Measurements from ENCODE around the gene RABGGTB. TPM values are rescaled to one million over a fixed set of nuclear protein-coding genes. Genes with fewer than 3 reads are reported as not detected.
"Not testable (repeated sequence)": the region's sequence is repeated elsewhere in the genome, so short reads cannot be mapped to it uniquely, and the experiment has no call there.

RABGGTB gene
- 75.0 and 75.9 TPM in 2 replicates for total RNA-seq (2014; rRNA removed; shearing (Covaris generic))
- 22.8 and 26.9 TPM in 2 replicates for polyA plus RNA-seq (2016; fragmentation: Nextera tagmentation; extraction: Ambion mirVana)

GRCh38 chr1:75785983-75786853, at the start of gene RABGGTB:
RABGGTB (plus strand) TSS chr1:75786256; CDS start chr1:75786272, 16 bp downstream.
- Histone ChIP-seq H3K36me3 (ENCODE audit: low read depth) (peaks cover 33% of the 10 kb centered on the region), H4K20me1 (ENCODE audit: insufficient read depth) (peaks cover 19% of the 10 kb centered on the region), H3K27ac (peak within 1 kb of the TSS; percentile 70), H3K27me3 (replicated peaks; ENCODE audit: insufficient read depth) (no peaks in the 10 kb centered on the region), H3K4me2 (ENCODE audit: unreplicated experiment) (peak within 1 kb of the TSS; percentile 88), H3F3A (ENCODE audit: insufficient read depth) (peaks cover 50% of the 10 kb centered on the region), H3K9ac (peak within 1 kb of the TSS; percentile 96), H3K9me2 (ENCODE audit: insufficient read depth) (no peaks in the 10 kb centered on the region), H3K9me3 (ENCODE audit: low read depth) (no peaks in the 10 kb centered on the region), H2AFZ (peak within 1 kb of the TSS; percentile 97), H3K79me2 (ENCODE audit: insufficient read depth) (peaks cover 52% of the 10 kb centered on the region), H3K4me1 (ENCODE audit: insufficient read depth) (peaks cover 32% of the 10 kb centered on the region), H3K4me3 (peak within 1 kb of the TSS; percentile 98)
- in situ Hi-C loops (cut with MboI) = no loop called here
- WGBS, 2 experiments (ENCODE audit: low coverage in 1 of 2, low lambda C conversion rate in 2 of 2, missing lambda C conversion rate in 2 of 2) = 0 to 1% methylated on average over 28 of the region's 28 CpGs
- no peak for TF ChIP-seq EZH2 (IDR thresholded peaks at IDR 0.05; ENCODE audit: insufficient read depth, poor library complexity, severe bottlenecking)
- TF ChIP-seq EZH2phosphoT487 (IDR thresholded peaks at IDR 0.05; ENCODE audit: insufficient read depth, low read depth) = no peak
- DNase-seq = peak; percentile 98

DNA sequence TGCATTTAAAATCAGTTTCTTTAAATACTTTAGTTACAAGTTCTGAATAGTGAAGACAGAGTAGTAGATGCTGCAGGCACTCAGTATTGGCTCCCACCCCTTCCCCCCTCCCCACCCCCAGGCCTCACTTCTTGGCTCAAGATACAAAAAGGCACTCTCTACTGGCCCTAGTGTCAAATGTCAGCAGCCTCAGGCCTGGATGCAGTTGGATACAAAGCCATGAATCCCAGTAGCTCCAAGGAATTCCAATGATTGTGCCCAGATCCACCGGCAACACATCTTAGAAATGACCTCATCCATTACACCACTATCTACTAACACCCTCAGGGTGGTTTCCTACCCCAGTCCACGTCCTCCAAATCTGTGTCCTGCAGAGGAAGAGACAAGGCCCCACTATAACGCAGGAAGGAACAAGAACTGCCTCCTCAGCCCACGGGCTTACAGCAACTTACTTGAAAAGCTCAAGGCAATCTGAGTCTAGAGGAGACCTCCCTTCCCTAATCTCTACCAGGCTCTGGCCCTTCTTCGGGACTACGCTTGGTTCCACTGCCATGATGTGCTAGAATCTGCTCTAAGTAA, 43.9 kb upstream of the RABGGTB start:
- no peaks in the 10 kb centered on the region for H3K27me3 ChIP-seq (replicated peaks; ENCODE audit: insufficient read depth)
- H3K79me2 ChIP-seq (ENCODE audit: insufficient read depth) = no peaks in the 10 kb centered on the region
- H3K9ac ChIP-seq = no peak overlapping the region
- H3K27ac ChIP-seq = no peak overlapping the region
- TF ChIP-seq EZH2 (IDR thresholded peaks at IDR 0.05; ENCODE audit: insufficient read depth, poor library complexity, severe bottlenecking) (no peak), EZH2phosphoT487 (IDR thresholded peaks at IDR 0.05; ENCODE audit: insufficient read depth, low read depth) (no peak)
- no peaks in the 10 kb centered on the region for H3F3A ChIP-seq (ENCODE audit: insufficient read depth)
- in situ Hi-C loops (cut with MboI) = no loop called here
- H3K9me3 ChIP-seq (ENCODE audit: low read depth) = no peaks in the 10 kb centered on the region
- no peak overlapping the region for H3K4me3 ChIP-seq
- WGBS, 2 experiments (ENCODE audit: low coverage in 1 of 2, low lambda C conversion rate in 2 of 2, missing lambda C conversion rate in 2 of 2) = 93 to 96% methylated on average over 6 of the region's 6 CpGs
- no peak overlapping the region for H2AFZ ChIP-seq
- H3K9me2 ChIP-seq (ENCODE audit: insufficient read depth) = no peaks in the 10 kb centered on the region
- H3K36me3 ChIP-seq (ENCODE audit: low read depth) = peaks cover 39% of the 10 kb centered on the region
- no peaks in the 10 kb centered on the region for H4K20me1 ChIP-seq (ENCODE audit: insufficient read depth)
- H3K4me1 ChIP-seq (ENCODE audit: insufficient read depth) = no peaks in the 10 kb centered on the region
- H3K4me2 ChIP-seq (ENCODE audit: unreplicated experiment) = no peak overlapping the region
- DNase-seq = no peak

DNA sequence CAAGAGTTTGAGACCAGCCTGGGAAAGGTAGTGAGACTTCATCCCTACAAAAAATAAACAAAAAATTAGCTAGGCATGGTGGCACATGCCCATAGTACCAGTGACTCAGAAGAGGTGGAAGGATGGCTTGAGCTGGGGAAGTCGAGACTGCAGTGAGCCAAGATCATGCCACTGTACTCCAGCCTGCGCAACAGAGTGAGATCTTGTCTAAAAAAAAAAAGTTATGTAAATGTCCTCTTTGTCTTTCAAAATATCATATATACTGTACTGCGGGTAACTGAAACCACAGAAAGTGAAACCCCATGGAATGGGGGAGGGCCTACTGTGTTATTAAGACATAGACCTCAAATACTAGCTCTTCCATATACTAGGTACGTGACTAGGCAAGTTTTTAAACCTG, 40.8 kb upstream of the RABGGTB start:
- no peak overlapping the region for H3K9ac ChIP-seq
- 97 to 100% methylated on average over 4 of the region's 4 CpGs for WGBS, 2 experiments (ENCODE audit: low coverage in 1 of 2, low lambda C conversion rate in 2 of 2, missing lambda C conversion rate in 2 of 2)

GRCh38 chr1:75757210-75757609, 28.8 kb upstream of the RABGGTB start:
- H3K9me2 ChIP-seq (ENCODE audit: insufficient read depth); H3K4me3 ChIP-seq; H2AFZ ChIP-seq; H3K27me3 ChIP-seq (replicated peaks; ENCODE audit: insufficient read depth); H3K4me2 ChIP-seq (ENCODE audit: unreplicated experiment); H3K9ac ChIP-seq; in situ Hi-C loops (cut with MboI); H4K20me1 ChIP-seq (ENCODE audit: insufficient read depth); H3K36me3 ChIP-seq (ENCODE audit: low read depth); H3K4me1 ChIP-seq (ENCODE audit: insufficient read depth); DNase-seq; H3K27ac ChIP-seq; H3K9me3 ChIP-seq (ENCODE audit: low read depth); H3K79me2 ChIP-seq (ENCODE audit: insufficient read depth); H3F3A ChIP-seq (ENCODE audit: insufficient read depth): not testable (repeated sequence)

More for the DNA sequence above, 40.8 kb upstream of the RABGGTB start:
- H3F3A ChIP-seq (ENCODE audit: insufficient read depth) = no peaks in the 10 kb centered on the region
- no peaks in the 10 kb centered on the region for H3K9me3 ChIP-seq (ENCODE audit: low read depth)
- H3K9me2 ChIP-seq (ENCODE audit: insufficient read depth) = no peaks in the 10 kb centered on the region
- TF ChIP-seq EZH2phosphoT487 (IDR thresholded peaks at IDR 0.05; ENCODE audit: insufficient read depth, low read depth) = no peak
- TF ChIP-seq EZH2 (IDR thresholded peaks at IDR 0.05; ENCODE audit: insufficient read depth, poor library complexity, severe bottlenecking) = no peak
- no peaks in the 10 kb centered on the region for H4K20me1 ChIP-seq (ENCODE audit: insufficient read depth)
- DNase-seq = no peak
- H2AFZ ChIP-seq = no peak overlapping the region
- peaks cover 28% of the 10 kb centered on the region for H3K36me3 ChIP-seq (ENCODE audit: low read depth)
- no peak overlapping the region for H3K27ac ChIP-seq
- in situ Hi-C loops (cut with MboI) = no loop called here
- H3K4me1 ChIP-seq (ENCODE audit: insufficient read depth) = no peaks in the 10 kb centered on the region
- H3K4me2 ChIP-seq (ENCODE audit: unreplicated experiment) = no peak overlapping the region
- H3K4me3 ChIP-seq = no peak overlapping the region
- no peaks in the 10 kb centered on the region for H3K79me2 ChIP-seq (ENCODE audit: insufficient read depth)
- no peaks in the 10 kb centered on the region for H3K27me3 ChIP-seq (replicated peaks; ENCODE audit: insufficient read depth)

DNA sequence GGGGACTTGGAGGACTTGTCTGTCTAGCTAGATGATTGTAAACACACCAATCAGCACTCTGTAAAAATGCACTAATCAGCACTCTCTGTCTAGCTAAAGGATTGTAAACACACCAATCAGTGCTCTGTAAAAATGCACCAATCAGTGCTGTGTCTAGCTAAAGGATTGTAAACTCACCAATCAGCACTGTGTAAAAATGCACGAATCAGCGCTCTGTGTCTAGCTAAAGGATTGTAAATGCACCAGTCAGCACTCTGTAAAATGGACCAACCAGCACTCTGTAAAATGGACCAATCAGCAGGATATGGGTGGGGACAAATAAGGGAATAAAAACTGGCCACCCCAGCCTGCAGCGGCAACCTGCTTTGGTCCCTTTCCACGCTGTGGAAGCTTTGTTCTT, 27.5 kb upstream of the RABGGTB start:
- WGBS, 2 experiments (ENCODE audit: low coverage in 1 of 2, low lambda C conversion rate in 2 of 2, missing lambda C conversion rate in 2 of 2) = 84 to 88% methylated on average over 4 of the region's 4 CpGs
- in situ Hi-C loops (cut with MboI); H3K27ac ChIP-seq: not testable (repeated sequence)

More for the DNA sequence above, 27.5 kb upstream of the RABGGTB start:
- not testable (repeated sequence) for H3K9me3 ChIP-seq (ENCODE audit: low read depth); H4K20me1 ChIP-seq (ENCODE audit: insufficient read depth); H2AFZ ChIP-seq; H3K4me1 ChIP-seq (ENCODE audit: insufficient read depth); H3F3A ChIP-seq (ENCODE audit: insufficient read depth); H3K4me3 ChIP-seq; H3K79me2 ChIP-seq (ENCODE audit: insufficient read depth); H3K27me3 ChIP-seq (replicated peaks; ENCODE audit: insufficient read depth); DNase-seq; H3K9me2 ChIP-seq (ENCODE audit: insufficient read depth); H3K9ac ChIP-seq; H3K4me2 ChIP-seq (ENCODE audit: unreplicated experiment)
- H3K36me3 ChIP-seq (ENCODE audit: low read depth) = peaks cover 11% of the 10 kb centered on the region; the same call in 1 of the 2 replicates
